ENCODE results near the gene MTG2.

- TF ChIP-seq CTCF (IDR thresholded peaks at IDR 0.05; ENCODE audit: low read depth, low read length) (no peak), EZH2phosphoT487 (IDR thresholded peaks at IDR 0.05; ENCODE audit: low read depth) (no peak)
Observed at GRCh38 chr20:62214067-62214466, 31.2 kb downstream of the MTG2 start.
